Calu3 (cell line): ENCODE data around the gene TECPR2. TPM values are rescaled to one million over a fixed set of nuclear protein-coding genes. Genes with fewer than 3 reads are reported as not detected.

ENCODE experiments used
- Bru-seq: library from RNA; stranded (reverse); fragments of 400-500 nt; gene quantifications from one replicate; lab custom pipeline; 2021; lab: Mats Ljungman, UMichigan
- BruChase-seq, 2 experiments: library from RNA; stranded (reverse); fragments of 400-500 nt; gene quantifications; one replicate each; lab custom pipeline; 2021; lab: Mats Ljungman, UMichigan
- BruUV-seq: library from RNA; stranded (reverse); fragments of 400-500 nt; replicated peaks from 2 replicates; lab custom pipeline; 2021; lab: Mats Ljungman, UMichigan
- CTCF ChIA-PET: fragments of 300-600 bp; sonication (Branson Sonifier 250); formaldehyde crosslinking; loops from one replicate; lab custom pipeline; 2022; ENCODE audit warnings: antibody characterized with exemption; lab: Charles Lee
- DNase-seq: peaks from one replicate; pipeline ENCODE4 v3.0.0; 2022
- H3K27ac Mint-ChIP-seq: one replicate; pipeline ENCODE4 v1.8.0; 2022; ENCODE audit warnings: mixed read lengths; ENCODE audit not compliant: unreplicated experiment
- H3K27me3 Mint-ChIP-seq: one replicate; pipeline ENCODE4 v1.8.0; 2022; ENCODE audit warnings: mixed read lengths; ENCODE audit not compliant: unreplicated experiment
- H3K36me3 Mint-ChIP-seq: one replicate; pipeline ENCODE4 v1.8.0; 2022; ENCODE audit warnings: mild to moderate bottlenecking, moderate library complexity, mixed read lengths; ENCODE audit not compliant: insufficient read depth, unreplicated experiment
- H3K4me1 Mint-ChIP-seq: one replicate; pipeline ENCODE4 v1.8.0; 2022; ENCODE audit warnings: mild to moderate bottlenecking, low read depth, mixed read lengths; ENCODE audit not compliant: unreplicated experiment
- H3K4me3 Mint-ChIP-seq: one replicate; pipeline ENCODE4 v1.8.0; 2022; ENCODE audit warnings: mild to moderate bottlenecking, low read depth, moderate library complexity, mixed read lengths; ENCODE audit not compliant: unreplicated experiment
- H3K9me3 Mint-ChIP-seq: one replicate; pipeline ENCODE4 v1.8.0; 2022; ENCODE audit warnings: low read depth, mixed read lengths; ENCODE audit not compliant: unreplicated experiment
- intact Hi-C: fragments of 100-400 bp; cut with micrococcal nuclease; formaldehyde crosslinking; loops from one replicate; pipeline ENCODE4 v1.10.0; 2022; ENCODE audit not compliant: unreplicated experiment
- long read RNA-seq: library from polyadenylated mRNA; stranded (forward); transcript quantifications from one replicate; pipeline ENCODE4 v2.0.0, GENCODE V29; 2022
- total RNA-seq: library from RNA; stranded (reverse); gene quantifications from 2 replicates; pipeline ENCODE4 v1.2.3, GENCODE V29; 2022
- TF ChIP-seq, protein P1 (sequence below): fragments of 200-600 bp; IDR thresholded peaks from one replicate; pipeline ENCODE4 v1.8.0; 2022; ENCODE audit warnings: antibody characterized with exemption; ENCODE audit not compliant: unreplicated experiment

The TECPR2 gene
- total RNA-seq, result 21.7 and 22.4 TPM in 2 replicates
- Bru-seq, nascent RNA, result percentile 58 among the genes with signal in this experiment
- percentile 62 among the genes with signal in this experiment for BruChase-seq, experiment 1, labeled RNA remaining after a 6-hour chase
- BruChase-seq, experiment 2, labeled RNA remaining after a 2-hour chase, result percentile 62 among the genes with signal in this experiment
- long read RNA-seq, full-length matches to known transcripts, result 1 of 7 reads
- long read RNA-seq, partial matches to known transcripts, result 1 of 7 reads
- long read RNA-seq, other reads (novel, unspliced or antisense), result 5 of 7 reads

DNA sequence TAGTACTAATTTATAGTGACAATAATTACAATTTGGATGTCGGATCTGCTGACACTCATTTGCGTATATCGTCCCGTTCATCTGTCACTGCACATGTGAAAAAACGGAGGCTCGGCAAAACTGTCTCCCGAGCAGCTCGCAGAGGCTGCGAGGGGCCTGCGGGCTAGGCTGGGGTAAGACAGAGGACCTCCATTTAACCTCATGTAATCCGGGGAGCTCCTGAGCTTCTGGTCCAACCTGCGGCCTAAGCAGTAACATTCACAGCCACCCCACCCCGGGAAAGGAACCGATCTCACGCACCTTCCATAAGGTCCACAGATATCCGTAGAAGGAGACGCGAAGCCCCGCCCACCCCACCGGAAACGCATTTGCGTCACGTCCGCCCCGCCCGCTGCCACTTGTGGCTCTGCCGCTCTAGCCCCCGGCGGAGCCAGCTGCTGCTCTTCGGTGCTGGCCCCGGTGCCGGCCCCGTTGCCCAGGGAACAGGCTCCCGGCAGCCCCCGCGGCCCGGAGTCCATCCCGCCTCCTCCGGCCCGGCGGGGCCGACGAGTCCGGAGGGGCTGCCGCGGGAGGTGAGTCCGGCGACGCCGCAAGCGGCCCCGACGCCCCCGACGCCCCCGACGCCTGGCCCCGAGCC lies at the start of gene TECPR2, which contains the start of gene CINP:
TECPR2 (plus strand) TSS at position 397 of the 637 bp plus-strand sequence. CDS start 13,781 bp downstream, outside the sequence.
CINP (minus strand) TSS at position 346 of the 637 bp plus-strand sequence; CDS start at position 307, 39 bp downstream.
- H3K9me3 Mint-ChIP-seq, result no peaks in the 10 kb centered on the region
- intact Hi-C loops, result no loop called here
- no peaks in the 10 kb centered on the region for H3K4me1 Mint-ChIP-seq
- TF ChIP-seq, protein P1, sequence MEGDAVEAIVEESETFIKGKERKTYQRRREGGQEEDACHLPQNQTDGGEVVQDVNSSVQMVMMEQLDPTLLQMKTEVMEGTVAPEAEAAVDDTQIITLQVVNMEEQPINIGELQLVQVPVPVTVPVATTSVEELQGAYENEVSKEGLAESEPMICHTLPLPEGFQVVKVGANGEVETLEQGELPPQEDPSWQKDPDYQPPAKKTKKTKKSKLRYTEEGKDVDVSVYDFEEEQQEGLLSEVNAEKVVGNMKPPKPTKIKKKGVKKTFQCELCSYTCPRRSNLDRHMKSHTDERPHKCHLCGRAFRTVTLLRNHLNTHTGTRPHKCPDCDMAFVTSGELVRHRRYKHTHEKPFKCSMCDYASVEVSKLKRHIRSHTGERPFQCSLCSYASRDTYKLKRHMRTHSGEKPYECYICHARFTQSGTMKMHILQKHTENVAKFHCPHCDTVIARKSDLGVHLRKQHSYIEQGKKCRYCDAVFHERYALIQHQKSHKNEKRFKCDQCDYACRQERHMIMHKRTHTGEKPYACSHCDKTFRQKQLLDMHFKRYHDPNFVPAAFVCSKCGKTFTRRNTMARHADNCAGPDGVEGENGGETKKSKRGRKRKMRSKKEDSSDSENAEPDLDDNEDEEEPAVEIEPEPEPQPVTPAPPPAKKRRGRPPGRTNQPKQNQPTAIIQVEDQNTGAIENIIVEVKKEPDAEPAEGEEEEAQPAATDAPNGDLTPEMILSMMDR, result no peak
- DNase-seq, result peak; percentile 98
- H3K4me3 Mint-ChIP-seq, result no peak within 1 kb of the TSS
- peaks cover 43% of the 10 kb centered on the region for H3K36me3 Mint-ChIP-seq
- BruUV-seq, result no TSS peak
- no peaks in the 10 kb centered on the region for H3K27me3 Mint-ChIP-seq
- CTCF ChIA-PET, result interaction anchor here (1.5 kb wide), 1 partner anchor 28 kb away, joined by 5 read pairs; no protein-coding TSS in a partner anchor
- H3K27ac Mint-ChIP-seq, result peak within 1 kb of the TSS; percentile 83

DNA sequence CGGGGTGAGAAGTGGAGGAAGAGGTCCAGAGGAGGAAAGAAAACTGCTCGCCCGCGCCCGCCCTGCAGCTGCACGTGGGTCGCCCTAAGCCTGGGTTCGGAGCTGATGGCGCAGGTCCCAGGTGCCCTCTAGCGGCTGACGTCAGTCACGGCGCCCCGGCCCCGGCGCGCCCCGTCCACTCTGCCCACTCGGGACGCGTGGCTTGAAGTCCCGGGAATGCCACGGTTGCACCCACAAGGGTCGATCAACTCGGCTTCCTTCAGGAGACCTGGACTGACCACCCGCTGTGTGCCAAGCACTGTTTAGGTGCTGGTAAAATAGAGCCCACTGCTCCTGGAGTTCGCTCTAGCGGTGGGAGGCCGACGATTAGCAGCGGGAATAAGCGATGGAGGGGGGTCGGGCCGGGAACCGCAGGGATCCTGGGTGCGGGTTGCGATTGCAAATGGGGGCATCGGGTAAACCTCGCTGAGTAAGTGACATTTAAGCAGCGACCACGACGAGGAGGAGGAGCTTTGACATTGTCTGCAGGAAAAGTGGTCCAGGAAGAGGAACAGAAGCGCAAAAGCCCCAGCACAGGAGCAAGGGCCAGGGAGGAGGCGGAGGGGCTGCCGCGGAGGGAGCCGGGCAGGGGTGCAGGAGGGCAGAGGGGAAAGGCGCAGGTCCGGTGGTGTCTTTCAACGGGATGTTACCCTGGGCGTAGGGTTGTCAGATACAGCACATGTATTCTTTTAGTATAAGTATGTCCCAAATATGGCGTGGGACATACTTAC lies 48.3 kb upstream of the TECPR2 start:
- H3K27me3 Mint-ChIP-seq, result no peaks in the 10 kb centered on the region
- H3K27ac Mint-ChIP-seq, result peak overlapping the region; percentile 60
- peaks cover 49% of the 10 kb centered on the region for H3K4me1 Mint-ChIP-seq
- CTCF ChIA-PET, result interaction anchor here (0.5 to 1.5 kb wide), 12 partner anchors 10 to 961 kb away, joined by 3 to 9 read pairs (median 4); partner anchors contain the start of gene MOK
- peaks cover 38% of the 10 kb centered on the region for H3K36me3 Mint-ChIP-seq
- no peaks in the 10 kb centered on the region for H3K9me3 Mint-ChIP-seq
- peak overlapping the region; percentile 63 for H3K4me3 Mint-ChIP-seq
- intact Hi-C loops, result loop anchor here (1.0 to 5.0 kb wide), 3 partner anchors 37 to 252 kb away; no protein-coding TSS in a partner anchor
- BruUV-seq, result no TSS peak
- DNase-seq, result peak; percentile 88
- TF ChIP-seq, protein P1, result peak; percentile 96

DNA sequence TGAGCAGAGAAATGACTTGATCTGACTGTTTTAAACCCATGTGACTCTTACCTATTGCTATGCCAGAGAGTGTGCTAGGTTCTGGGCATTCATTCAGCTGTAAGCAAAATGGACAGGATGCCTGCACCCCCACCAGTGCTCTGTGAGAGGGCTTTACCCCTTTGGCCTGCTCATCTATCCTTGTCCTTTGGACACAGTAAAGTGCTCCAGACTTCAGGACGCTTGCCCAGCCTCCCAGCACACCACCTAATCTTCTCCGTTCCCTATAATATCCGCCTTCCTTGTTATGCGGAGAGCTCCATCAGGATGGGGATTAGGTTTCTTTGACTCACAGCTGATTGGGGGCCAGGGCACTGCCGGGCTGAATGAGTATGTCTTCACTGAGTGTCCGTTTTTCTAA lies 47.6 kb upstream of the TECPR2 start:
- CTCF ChIA-PET, result interaction anchor here (0.5 to 1.5 kb wide), 5 partner anchors 11 to 962 kb away, joined by 3 to 8 read pairs (median 4); partner anchors contain the start of gene MOK
- Mint-ChIP-seq H3K9me3 (no peaks in the 10 kb centered on the region), H3K4me3 (peak overlapping the region; percentile 63), H3K36me3 (peaks cover 45% of the 10 kb centered on the region), H3K27me3 (no peaks in the 10 kb centered on the region), H3K27ac (no peak overlapping the region), H3K4me1 (peaks cover 49% of the 10 kb centered on the region)
- TF ChIP-seq, protein P1, result no peak
- intact Hi-C loops, result loop anchor here (5.0 kb wide), 1 partner anchor 38 kb away; no protein-coding TSS in a partner anchor
- no TSS peak for BruUV-seq
- DNase-seq, result no peak

DNA sequence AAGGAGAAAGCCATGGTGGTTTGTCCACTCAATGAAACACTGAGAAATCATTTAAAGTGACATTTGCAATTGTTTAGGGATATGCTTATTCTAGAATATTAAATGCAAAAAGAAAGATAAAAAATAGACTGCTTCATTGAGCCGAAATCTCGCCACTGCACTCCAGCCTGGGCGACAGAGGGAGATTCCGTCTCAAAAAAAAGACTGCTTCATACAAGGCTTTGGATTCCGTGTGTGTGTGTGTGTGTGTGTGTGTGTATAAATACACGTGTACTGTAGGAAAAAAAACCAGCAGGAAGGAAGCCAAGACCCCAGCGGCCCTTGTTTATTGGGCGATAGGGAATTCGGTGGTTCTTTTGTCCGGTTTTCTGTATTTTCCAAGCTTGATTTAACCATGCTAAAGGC lies 46.4 kb upstream of the TECPR2 start:
- TF ChIP-seq, protein P1, result no peak
- Mint-ChIP-seq H3K9me3 (no peaks in the 10 kb centered on the region), H3K4me1 (peaks cover 49% of the 10 kb centered on the region), H3K36me3 (peaks cover 49% of the 10 kb centered on the region), H3K27ac (peak overlapping the region; percentile 98), H3K4me3 (peak overlapping the region; percentile 74), H3K27me3 (no peaks in the 10 kb centered on the region)
- no TSS peak for BruUV-seq
- CTCF ChIA-PET, result interaction anchor here (0.6 to 1.9 kb wide), 11 partner anchors 11 to 1917 kb away, joined by 3 to 9 read pairs (median 4); partner anchors contain the start of gene MOK
- intact Hi-C loops, result loop anchor here (5.0 kb wide), 1 partner anchor 39 kb away; no protein-coding TSS in a partner anchor
- DNase-seq, result peak; percentile 37
